ENCODE measurements around the gene BFSP2.
"Not testable (repeated sequence)": the region's sequence is repeated elsewhere in the genome, so short reads cannot be mapped to it uniquely, and the experiment has no call there.

The BFSP2 gene

DNA sequence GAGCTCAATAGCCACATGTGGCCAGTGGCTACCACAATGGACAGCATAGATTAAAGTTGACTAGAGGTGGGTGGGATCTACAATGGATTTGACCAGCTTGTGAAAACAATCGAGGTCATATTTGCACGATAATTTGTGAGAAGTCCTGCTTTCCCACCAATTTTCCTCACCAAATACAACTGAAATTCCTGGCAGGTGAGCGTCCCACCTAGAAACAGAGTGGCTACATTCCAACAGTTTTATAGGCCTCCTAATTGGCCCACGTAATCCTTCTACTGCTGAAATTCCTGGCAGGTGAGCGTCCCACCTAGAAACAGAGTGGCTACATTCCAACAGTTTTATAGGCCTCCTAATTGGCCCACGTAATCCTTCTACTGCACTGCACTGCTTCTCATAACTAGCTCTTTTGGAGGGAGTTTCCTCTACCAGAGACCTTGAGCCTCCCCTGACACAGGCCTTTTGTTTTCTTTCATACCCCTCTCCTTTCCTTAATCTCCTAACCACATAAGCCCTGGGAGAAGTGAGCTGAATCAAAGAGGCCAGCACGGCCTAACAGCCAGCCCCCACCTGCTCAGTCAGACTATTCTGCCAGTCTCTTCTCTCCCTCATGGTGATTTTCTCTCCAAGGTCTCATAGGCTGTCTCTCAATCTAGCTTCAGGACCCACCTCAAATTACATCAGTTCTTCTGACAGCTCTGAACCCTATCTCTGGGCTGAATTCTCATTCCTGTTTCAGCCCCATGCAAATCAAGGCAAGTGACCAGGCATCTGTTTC, 80.2 kb downstream of the BFSP2 start:
- TF ChIP-seq, protein P1, sequence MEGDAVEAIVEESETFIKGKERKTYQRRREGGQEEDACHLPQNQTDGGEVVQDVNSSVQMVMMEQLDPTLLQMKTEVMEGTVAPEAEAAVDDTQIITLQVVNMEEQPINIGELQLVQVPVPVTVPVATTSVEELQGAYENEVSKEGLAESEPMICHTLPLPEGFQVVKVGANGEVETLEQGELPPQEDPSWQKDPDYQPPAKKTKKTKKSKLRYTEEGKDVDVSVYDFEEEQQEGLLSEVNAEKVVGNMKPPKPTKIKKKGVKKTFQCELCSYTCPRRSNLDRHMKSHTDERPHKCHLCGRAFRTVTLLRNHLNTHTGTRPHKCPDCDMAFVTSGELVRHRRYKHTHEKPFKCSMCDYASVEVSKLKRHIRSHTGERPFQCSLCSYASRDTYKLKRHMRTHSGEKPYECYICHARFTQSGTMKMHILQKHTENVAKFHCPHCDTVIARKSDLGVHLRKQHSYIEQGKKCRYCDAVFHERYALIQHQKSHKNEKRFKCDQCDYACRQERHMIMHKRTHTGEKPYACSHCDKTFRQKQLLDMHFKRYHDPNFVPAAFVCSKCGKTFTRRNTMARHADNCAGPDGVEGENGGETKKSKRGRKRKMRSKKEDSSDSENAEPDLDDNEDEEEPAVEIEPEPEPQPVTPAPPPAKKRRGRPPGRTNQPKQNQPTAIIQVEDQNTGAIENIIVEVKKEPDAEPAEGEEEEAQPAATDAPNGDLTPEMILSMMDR (IDR thresholded peaks at IDR 0.05; ENCODE audit: insufficient read depth, low read depth, low read length, missing control alignments): no peak
- H3K4me3 ChIP-seq (ENCODE audit: low read length): no peak overlapping the region
- DNase-seq (ENCODE audit: low read depth): peak; percentile 75

DNA sequence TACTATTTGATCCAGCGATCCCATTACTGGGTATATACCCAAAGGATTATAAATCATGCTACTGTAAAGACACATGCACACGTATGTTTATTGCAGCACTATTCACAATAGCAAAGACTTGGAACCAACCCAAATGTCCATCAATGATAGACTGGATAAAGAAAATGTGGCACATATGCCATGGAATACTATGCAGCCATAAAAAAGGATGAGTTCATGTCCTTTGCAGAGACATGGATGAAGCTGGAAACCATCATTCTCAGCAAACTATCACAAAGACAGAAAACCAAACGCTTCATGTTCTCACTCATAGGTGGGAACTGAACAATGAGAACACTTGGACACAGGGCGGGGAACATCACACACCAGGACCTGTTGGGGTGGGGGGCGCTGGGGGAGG, 82.6 kb downstream of the BFSP2 start:
- H3K4me3 ChIP-seq (ENCODE audit: low read length); DNase-seq (ENCODE audit: low read depth): not testable (repeated sequence)

- H3K4me3 ChIP-seq (ENCODE audit: low read length): no peak overlapping the region
- TF ChIP-seq, protein P1 (IDR thresholded peaks at IDR 0.05; ENCODE audit: insufficient read depth, low read depth, low read length, missing control alignments): no peak
- no peak for DNase-seq (ENCODE audit: low read depth)
These were observed 86.8 kb downstream of the BFSP2 start for GRCh38 chr3:133486658-133487057.

DNA sequence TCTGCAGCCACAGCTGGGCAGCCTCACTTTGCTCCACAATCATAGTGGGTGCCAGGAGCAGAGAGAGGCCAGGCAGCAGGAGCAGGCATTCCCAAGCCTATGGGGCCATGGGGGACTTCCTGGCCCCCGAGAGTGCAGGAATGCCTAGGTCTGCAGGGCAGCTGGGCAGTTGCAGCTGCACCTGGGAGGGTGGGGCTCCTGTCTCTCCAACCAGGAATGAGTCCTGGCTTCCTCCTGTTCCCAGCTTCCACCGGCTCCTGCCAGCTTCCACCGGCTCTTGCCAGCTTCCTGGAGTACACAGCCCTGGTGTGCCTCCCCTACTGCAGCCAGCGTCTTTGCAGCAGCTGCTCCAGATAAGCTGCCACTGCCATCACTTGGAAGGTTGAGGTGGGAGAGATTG, 87.3 kb downstream of the BFSP2 start:
- H3K4me3 ChIP-seq (ENCODE audit: low read length): no peak overlapping the region
- TF ChIP-seq, protein P1 (IDR thresholded peaks at IDR 0.05; ENCODE audit: insufficient read depth, low read depth, low read length, missing control alignments): no peak
- DNase-seq (ENCODE audit: low read depth): no peak

DNA sequence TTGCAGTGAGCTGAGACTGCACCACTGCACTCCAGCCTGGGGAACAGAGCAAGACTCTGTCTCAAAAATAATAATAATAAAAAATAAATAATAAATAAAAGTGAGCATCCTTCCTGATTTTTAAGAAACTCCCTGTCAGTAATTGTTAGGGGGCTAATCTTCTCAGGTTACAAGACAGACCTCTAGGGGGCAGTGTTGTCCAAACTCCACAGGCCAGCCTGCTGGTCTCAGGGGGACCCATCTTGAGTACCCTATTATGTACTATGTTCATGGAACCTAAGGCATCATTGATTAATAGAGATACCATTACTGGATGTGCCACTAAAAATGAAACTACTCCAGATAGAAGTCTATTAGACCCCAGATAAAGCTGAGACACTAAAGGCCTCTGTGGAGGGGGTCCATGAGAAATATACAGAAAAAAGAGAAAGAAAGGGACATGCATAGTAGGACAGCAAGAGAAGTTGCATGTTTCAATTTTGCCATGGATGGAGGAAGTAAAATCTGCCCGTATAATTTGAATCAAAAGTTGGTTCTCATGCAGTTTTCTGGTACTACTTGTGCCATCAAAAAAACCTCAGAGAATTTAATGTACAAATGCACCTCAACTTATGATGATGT, 88.2 kb downstream of the BFSP2 start:
- TF ChIP-seq, protein P1 (IDR thresholded peaks at IDR 0.05; ENCODE audit: insufficient read depth, low read depth, low read length, missing control alignments): peak; percentile 31
- peak; percentile 39 for DNase-seq (ENCODE audit: low read depth)
- H3K4me3 ChIP-seq (ENCODE audit: low read length): no peak overlapping the region

DNA sequence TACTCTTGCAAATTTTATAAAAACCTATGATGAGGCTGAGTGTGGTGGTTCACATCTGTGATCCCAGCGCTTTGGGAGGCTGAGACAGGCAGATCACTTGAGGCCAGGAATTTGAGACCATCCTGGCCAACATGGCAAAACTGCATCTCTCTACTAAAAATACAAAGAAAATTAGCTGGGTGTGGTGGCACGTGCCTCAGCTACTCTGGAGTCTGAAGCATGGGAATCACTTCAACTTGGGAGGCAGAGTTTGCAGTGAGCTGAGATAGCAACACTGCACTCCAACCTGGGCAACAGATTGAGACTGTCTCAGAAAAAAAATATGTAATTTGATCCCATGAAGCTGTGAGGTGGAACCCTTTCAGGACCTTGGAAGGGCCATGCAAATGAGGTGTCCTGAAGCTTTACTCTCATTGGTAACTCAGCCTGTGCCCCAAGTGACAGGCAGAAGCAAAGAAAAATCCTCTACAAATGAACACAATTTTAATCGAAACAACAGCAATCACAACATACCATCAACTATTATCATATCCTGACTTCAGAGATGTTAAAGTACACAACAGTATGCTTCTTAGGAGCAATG, 89.0 kb downstream of the BFSP2 start:
- TF ChIP-seq, protein P1 (IDR thresholded peaks at IDR 0.05; ENCODE audit: insufficient read depth, low read depth, low read length, missing control alignments): no peak
- H3K4me3 ChIP-seq (ENCODE audit: low read length): no peak overlapping the region
- DNase-seq (ENCODE audit: low read depth): peak; percentile 56

DNA sequence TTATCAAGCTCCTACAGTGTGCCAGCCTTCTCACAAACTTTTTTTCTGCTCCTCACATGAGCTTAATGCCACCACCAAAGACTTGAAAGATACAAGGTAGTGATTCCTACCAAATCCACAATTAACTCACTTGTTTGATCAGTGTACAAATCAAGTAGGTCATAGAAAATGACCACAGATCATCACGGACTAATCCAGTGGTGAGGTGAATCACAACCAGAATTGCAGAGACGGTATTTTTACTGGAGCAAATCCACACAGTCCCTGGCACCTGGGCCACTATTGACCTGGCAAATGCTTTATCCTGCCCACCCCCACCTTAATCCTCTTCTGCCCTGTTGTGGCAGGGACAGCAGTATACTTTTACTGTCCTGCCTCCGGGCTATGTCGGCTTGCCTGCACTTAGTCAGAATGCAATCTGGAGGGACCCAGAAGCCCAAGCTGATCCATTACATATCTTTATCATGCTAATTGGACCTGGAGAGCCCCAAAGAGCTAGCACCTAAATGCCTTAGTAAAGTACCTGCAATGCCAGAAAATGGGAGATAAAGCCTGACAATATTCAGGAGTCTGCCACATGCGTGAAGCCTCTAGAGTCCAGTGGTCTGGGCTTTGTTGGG, 89.7 kb downstream of the BFSP2 start:
- peak; percentile 19 for DNase-seq (ENCODE audit: low read depth)
- TF ChIP-seq, protein P1 (IDR thresholded peaks at IDR 0.05; ENCODE audit: insufficient read depth, low read depth, low read length, missing control alignments): no peak

More for the DNA sequence above, 89.7 kb downstream of the BFSP2 start:
- H3K4me3 ChIP-seq (ENCODE audit: low read length): no peak overlapping the region

All from epithelial cell of esophagus (primary cell).